MV-4-11 (cell line): ENCODE data around the gene OR1E2.
A peak's percentile ranks its signal among the peaks of the same experiment; 100 is the strongest.

Source experiments
- DNase-seq: peaks from one replicate; lab custom pipeline; 2025; lab: John Stamatoyannopoulos, UW

Gene OR1E2

GRCh38 chr17:3397801-3398200 lies 35.8 kb downstream of the OR1E2 start:
- peak; percentile 43 for DNase-seq

DNA sequence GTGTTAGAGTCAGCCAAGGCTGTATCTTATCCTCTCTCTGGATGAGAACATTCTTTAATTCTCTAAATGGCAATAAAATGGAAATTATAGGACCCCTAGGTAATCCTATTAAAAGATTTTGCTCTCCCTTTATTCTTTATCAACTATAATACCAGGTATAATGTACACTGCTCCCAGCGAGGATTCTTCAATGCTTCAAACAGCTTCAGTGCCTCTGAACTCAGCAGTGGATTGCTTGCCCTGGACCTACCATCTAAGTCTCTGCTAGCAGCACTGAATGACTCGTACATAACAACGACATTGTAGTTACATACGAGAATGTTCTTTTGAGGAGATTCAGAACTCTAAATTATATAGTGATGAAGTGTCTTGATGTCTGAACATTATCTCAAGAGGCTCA lies 43.9 kb downstream of the OR1E2 start:
- DNase-seq, result no peak

GRCh38 chr17:3385869-3386816 lies 47.5 kb downstream of the OR1E2 start, which contains the start of gene OR3A2:
Gene OR3A2 (minus strand): TSS chr17:3386308.
- no peak for DNase-seq
